ENCODE data around the gene VEZT.
"Not testable (repeated sequence)": the region's sequence is repeated elsewhere in the genome, so short reads cannot be mapped to it uniquely, and the experiment has no call there.

VEZT gene

DNA sequence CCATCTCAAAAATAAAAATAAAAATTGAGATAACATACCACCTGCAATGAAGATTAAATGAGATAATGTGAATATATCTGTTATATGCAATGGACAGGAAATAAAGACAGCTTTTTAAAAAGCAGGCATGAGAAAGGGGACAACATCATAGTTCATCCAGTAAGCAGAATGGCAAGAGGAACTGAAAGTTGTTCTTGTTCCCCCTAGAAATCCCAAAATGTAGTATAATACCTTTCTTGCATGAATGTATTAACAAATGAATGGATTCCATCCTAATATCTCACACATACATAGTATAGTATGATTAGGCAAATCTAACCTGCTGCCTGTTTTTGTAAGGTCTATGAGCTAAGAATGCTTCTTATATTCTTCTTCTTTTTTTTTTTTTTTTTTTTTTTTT lies 31.8 kb upstream of the VEZT start:
- H3K27me3 ChIP-seq (ENCODE audit: control insufficient read depth, insufficient read depth, low read length), result no peaks in the 10 kb centered on the region
- H3K4me3 ChIP-seq (ENCODE audit: low read length), result no peak overlapping the region
- no peak overlapping the region for H3K9ac ChIP-seq (ENCODE audit: low read depth, low read length)
- no peaks in the 10 kb centered on the region for H3K9me3 ChIP-seq (replicated peaks; ENCODE audit: low read length)
- H3K4me1 ChIP-seq (ENCODE audit: control insufficient read depth, insufficient read depth, low read length), result no peaks in the 10 kb centered on the region
- no peak overlapping the region for H3K4me2 ChIP-seq (ENCODE audit: low read length)
- H3K36me3 ChIP-seq (ENCODE audit: insufficient read depth, low read length), result no peaks in the 10 kb centered on the region

DNA sequence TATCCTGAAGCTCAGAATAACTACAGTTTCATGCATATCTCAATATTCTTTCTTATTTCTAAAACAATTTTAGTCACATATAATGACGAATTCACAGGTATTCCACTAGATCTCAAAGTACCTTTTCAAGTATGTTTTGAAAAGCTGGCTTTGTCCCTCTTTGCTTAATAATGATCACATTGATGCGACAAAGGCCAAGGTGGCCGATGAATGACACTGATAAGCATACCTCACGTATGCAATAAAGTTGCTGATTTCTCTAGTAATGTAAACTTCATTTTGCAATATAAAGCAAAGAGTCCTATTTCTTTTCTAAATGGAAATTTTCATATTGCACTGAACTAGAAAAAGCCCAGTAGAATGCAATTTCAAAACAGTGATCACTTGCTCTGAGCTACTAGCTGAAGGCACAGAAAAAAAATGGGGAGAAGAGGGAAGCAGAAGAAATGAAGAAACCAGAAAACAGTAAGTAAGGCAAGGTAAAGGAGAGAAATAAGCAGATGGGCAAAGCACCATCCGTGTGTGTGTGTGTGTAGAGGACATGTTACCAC lies 29.7 kb upstream of the VEZT start:
- H3K27me3 ChIP-seq (ENCODE audit: control insufficient read depth, insufficient read depth, low read length), result no peaks in the 10 kb centered on the region
- H3K4me2 ChIP-seq (ENCODE audit: low read length), result no peak overlapping the region
- H3K4me1 ChIP-seq (ENCODE audit: control insufficient read depth, insufficient read depth, low read length), result no peaks in the 10 kb centered on the region
- H3K4me3 ChIP-seq (ENCODE audit: low read length), result no peak overlapping the region
- no peaks in the 10 kb centered on the region for H3K36me3 ChIP-seq (ENCODE audit: insufficient read depth, low read length)
- H3K9me3 ChIP-seq (replicated peaks; ENCODE audit: low read length), result no peaks in the 10 kb centered on the region
- no peak overlapping the region for H3K9ac ChIP-seq (ENCODE audit: low read depth, low read length)

DNA sequence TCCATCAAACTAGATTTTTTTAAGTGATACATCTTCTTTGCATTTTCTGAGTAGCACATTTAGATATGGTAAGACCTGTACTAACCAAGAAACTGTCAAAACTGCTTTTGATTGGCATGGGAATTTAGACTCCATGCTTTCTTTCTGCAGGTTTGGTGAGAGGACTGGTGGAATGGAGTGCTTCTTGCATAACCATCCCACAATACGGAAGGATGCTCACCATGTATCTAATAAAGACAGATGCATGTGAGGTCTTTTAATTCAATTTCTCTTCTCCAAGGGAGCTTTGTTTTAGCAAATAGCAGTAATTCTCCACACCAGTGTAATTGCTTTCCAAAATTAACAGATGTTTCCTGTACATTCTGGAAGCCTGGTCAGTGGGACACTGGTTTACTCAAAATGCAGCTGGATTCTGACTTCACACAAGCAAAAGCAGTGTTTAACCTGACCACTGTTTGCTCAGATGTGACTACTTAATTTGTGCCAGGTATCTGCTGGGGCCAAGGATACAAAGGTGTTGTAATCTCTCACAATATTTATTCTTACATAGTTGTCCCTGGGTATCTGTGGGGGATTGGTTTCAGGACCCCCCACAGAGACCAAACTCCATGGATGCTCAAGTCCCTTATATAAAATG lies 26.4 kb upstream of the VEZT start:
- Histone ChIP-seq H3K4me2 (ENCODE audit: low read length) (no peak overlapping the region), H3K36me3 (ENCODE audit: insufficient read depth, low read length) (no peaks in the 10 kb centered on the region), H3K4me3 (ENCODE audit: low read length) (no peak overlapping the region), H3K4me1 (ENCODE audit: control insufficient read depth, insufficient read depth, low read length) (no peaks in the 10 kb centered on the region), H3K9me3 (replicated peaks; ENCODE audit: low read length) (no peaks in the 10 kb centered on the region), H3K27me3 (ENCODE audit: control insufficient read depth, insufficient read depth, low read length) (no peaks in the 10 kb centered on the region), H3K9ac (ENCODE audit: low read depth, low read length) (no peak overlapping the region)

DNA sequence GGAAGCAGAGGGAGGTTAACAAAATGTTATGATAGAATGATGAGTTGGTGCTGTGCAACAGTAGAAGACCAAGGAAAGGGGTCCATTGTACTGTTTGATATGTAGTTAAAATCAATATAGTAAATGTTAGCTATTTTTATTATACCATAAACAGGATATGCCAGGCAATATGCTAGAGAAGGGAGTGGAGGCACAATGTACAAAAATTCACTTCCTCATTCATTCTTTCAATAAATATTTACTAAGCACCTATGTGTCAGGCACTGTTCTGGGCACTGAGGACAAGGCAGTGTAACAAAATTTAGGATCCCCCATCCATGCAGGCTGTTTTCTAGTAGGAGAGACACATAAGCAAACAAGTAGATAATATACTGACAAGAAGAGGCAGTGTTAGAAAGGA lies 25.3 kb upstream of the VEZT start:
- H3K4me3 ChIP-seq (ENCODE audit: low read length), result no peak overlapping the region
- H3K9me3 ChIP-seq (replicated peaks; ENCODE audit: low read length), result no peaks in the 10 kb centered on the region
- H3K9ac ChIP-seq (ENCODE audit: low read depth, low read length), result no peak overlapping the region
- H3K4me2 ChIP-seq (ENCODE audit: low read length), result no peak overlapping the region
- H3K27me3 ChIP-seq (ENCODE audit: control insufficient read depth, insufficient read depth, low read length), result no peaks in the 10 kb centered on the region
- H3K4me1 ChIP-seq (ENCODE audit: control insufficient read depth, insufficient read depth, low read length), result no peaks in the 10 kb centered on the region
- H3K36me3 ChIP-seq (ENCODE audit: insufficient read depth, low read length), result no peaks in the 10 kb centered on the region

DNA sequence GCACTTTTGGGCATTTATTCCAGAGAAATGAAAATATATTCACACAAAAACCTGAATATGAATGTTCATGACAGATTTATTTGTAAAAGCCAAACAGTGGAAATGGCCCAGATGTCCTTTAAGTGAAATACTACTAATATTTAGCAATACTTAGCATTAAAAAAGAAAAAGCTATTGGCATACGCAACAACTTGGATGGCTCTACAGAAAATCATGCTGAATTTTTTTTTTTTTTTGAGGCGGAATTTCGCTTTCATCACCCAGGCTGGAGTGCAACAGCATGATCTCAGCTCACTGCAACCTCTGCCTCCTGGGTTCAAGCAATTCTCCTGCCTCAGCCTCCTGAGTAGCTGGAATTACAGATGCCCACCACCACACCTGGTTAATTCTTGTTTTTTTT lies 24.5 kb upstream of the VEZT start:
- Histone ChIP-seq H3K9me3 (replicated peaks; ENCODE audit: low read length) (no peaks in the 10 kb centered on the region), H3K36me3 (ENCODE audit: insufficient read depth, low read length) (no peaks in the 10 kb centered on the region), H3K9ac (ENCODE audit: low read depth, low read length) (no peak overlapping the region)

DNA sequence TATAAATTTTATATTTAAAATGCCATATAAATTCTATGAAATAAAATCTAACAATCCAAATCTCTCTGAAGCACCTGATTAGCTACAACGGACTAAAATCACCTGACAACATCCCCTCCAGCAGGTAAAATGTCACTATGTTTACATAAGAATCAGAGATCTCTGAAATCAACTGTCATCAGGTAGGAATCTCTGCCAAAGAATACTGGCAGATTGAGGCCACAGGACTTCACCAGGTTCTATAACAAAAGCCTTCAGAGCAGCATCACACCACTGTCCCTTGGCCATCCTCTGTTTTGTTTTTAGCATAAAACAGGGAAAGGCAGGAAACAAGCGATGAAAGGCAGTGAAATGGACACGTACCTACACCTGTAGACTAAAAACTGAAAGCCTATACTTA lies 22.5 kb upstream of the VEZT start:
- Histone ChIP-seq H3K9ac (ENCODE audit: low read depth, low read length) (no peak overlapping the region), H3K4me3 (ENCODE audit: low read length) (no peak overlapping the region), H3K27me3 (ENCODE audit: control insufficient read depth, insufficient read depth, low read length) (no peaks in the 10 kb centered on the region), H3K36me3 (ENCODE audit: insufficient read depth, low read length) (no peaks in the 10 kb centered on the region), H3K4me2 (ENCODE audit: low read length) (no peak overlapping the region), H3K4me1 (ENCODE audit: control insufficient read depth, insufficient read depth, low read length) (no peaks in the 10 kb centered on the region), H3K9me3 (replicated peaks; ENCODE audit: low read length) (no peaks in the 10 kb centered on the region)

More for the DNA sequence above, 24.5 kb upstream of the VEZT start:
- H3K4me3 ChIP-seq (ENCODE audit: low read length), result no peak overlapping the region
- no peaks in the 10 kb centered on the region for H3K27me3 ChIP-seq (ENCODE audit: control insufficient read depth, insufficient read depth, low read length)
- no peak overlapping the region for H3K4me2 ChIP-seq (ENCODE audit: low read length)
- H3K4me1 ChIP-seq (ENCODE audit: control insufficient read depth, insufficient read depth, low read length), result no peaks in the 10 kb centered on the region

DNA sequence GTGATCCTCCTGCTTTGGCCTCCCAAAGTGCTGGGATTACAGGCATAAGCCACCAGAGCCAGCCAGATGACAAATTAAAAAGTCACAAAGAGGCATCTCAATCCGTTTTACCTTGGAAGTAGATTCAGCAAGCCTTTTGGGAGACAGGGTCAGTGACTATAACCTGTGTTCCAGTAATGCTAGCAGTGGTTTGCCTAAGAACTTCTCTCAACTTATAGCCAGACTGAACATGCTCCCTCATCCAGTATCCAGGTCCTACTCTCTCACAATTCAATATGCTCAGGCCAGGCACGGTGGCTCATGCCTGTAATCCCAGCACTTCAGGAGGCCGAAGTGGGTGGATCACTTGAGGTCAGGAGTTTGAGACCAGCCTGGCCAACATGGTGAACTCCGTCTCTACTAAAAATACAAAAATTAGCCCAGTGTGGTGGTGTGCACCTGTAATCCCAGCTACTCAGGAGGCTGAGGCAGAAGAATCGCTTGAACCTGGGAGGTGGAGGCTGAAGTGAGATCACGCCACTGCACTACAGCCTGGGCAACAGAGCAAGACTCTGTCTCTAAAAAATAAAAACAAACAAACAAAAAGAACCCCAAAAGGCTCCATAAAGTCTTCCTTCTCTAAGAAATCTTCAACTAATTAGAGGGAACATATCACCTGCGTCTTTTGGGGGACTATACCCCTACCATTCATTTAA lies 20.6 kb upstream of the VEZT start:
- not testable (repeated sequence) for H3K9me3 ChIP-seq (replicated peaks; ENCODE audit: low read length); H3K27me3 ChIP-seq (ENCODE audit: control insufficient read depth, insufficient read depth, low read length); H3K36me3 ChIP-seq (ENCODE audit: insufficient read depth, low read length); H3K4me2 ChIP-seq (ENCODE audit: low read length); H3K9ac ChIP-seq (ENCODE audit: low read depth, low read length); H3K4me3 ChIP-seq (ENCODE audit: low read length)
- H3K4me1 ChIP-seq (ENCODE audit: control insufficient read depth, insufficient read depth, low read length), result peaks cover 17% of the 10 kb centered on the region

DNA sequence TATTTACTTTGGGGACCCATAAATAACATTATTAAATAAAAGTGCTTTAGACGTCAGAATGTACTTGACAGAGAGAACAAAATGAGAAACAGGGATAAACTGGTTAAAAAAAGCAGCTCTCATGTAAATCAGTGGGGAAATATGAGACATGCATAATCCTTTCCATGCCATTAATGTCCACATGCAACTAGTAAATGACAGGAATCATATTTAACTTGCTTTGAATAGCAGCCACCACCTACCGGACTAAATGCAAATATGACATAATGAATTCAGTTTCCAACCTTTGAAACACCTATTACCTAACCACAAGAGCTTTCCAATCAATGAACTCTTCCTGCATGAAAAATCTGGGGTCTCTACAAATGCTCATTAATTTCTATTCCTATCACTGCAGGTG lies 20.0 kb upstream of the VEZT start:
- H3K27me3 ChIP-seq (ENCODE audit: control insufficient read depth, insufficient read depth, low read length), result no peaks in the 10 kb centered on the region
- no peaks in the 10 kb centered on the region for H3K36me3 ChIP-seq (ENCODE audit: insufficient read depth, low read length)
- H3K9ac ChIP-seq (ENCODE audit: low read depth, low read length), result no peak overlapping the region
- H3K9me3 ChIP-seq (replicated peaks; ENCODE audit: low read length), result no peaks in the 10 kb centered on the region
- H3K4me3 ChIP-seq (ENCODE audit: low read length), result no peak overlapping the region
- no peak overlapping the region for H3K4me2 ChIP-seq (ENCODE audit: low read length)
- H3K4me1 ChIP-seq (ENCODE audit: control insufficient read depth, insufficient read depth, low read length), result peaks cover 18% of the 10 kb centered on the region

DNA sequence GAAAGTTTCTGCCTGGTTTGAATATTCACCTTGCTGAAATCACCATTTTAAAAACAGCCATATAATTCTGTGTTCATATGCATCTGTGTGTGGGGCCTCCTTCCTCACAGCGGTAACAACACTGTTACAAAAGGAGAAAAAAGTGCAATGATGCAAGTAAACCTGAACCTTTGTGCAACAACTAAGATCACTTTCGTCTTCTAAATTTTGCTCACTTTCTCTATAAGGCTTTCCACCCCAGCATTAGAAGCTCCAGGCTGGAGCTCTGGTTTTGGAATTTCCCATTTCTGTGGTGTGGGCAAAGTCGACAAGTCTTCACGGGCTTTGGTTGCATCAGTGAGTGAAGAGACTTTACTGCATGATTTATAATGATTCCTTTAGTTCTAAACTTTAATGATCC lies 18.7 kb upstream of the VEZT start:
- Histone ChIP-seq H3K4me1 (ENCODE audit: control insufficient read depth, insufficient read depth, low read length) (peaks cover 31% of the 10 kb centered on the region), H3K9ac (ENCODE audit: low read depth, low read length) (no peak overlapping the region)

DNA sequence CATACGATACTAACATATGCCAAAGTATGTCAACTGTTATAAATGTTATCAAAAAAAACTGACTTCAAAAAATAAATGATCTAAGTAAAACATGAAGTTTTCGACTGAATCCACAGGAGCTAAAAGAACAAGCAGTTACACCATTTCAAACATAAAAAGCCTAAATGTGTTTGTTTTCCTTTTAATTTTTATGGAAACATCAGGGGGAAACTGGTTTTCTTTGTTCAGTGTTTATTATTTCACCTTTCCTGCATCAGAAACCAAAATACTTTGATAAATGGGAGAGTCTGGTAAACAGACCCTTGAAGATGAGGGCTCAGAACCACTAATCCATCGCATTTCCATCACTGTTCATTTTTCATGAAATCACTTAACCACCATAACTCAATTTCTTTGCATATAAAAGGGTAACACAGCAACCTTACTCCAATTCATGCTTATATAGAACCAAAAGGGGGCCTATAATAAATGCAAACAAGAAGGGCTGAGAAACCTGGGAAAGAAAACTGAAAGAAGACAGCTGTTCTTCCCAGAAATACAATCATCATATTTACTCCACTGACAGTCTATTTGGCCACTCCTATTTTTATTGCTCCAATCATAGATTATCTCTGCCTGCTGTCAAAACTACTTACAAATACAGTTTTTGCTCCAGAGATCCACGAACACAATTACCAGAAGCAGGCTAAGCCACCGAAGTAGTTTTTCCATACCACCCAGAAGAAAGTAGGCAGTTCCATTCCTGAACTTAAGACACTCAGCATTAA lies 17.3 kb upstream of the VEZT start:
- Histone ChIP-seq H3K4me1 (ENCODE audit: control insufficient read depth, insufficient read depth, low read length) (peaks cover 44% of the 10 kb centered on the region), H3K4me2 (ENCODE audit: low read length) (no peak overlapping the region), H3K9me3 (replicated peaks; ENCODE audit: low read length) (no peaks in the 10 kb centered on the region), H3K27me3 (ENCODE audit: control insufficient read depth, insufficient read depth, low read length) (no peaks in the 10 kb centered on the region), H3K36me3 (ENCODE audit: insufficient read depth, low read length) (no peaks in the 10 kb centered on the region), H3K9ac (ENCODE audit: low read depth, low read length) (no peak overlapping the region), H3K4me3 (ENCODE audit: low read length) (no peak overlapping the region)

More for the DNA sequence above, 18.7 kb upstream of the VEZT start:
- Histone ChIP-seq H3K27me3 (ENCODE audit: control insufficient read depth, insufficient read depth, low read length) (no peaks in the 10 kb centered on the region), H3K4me2 (ENCODE audit: low read length) (no peak overlapping the region), H3K9me3 (replicated peaks; ENCODE audit: low read length) (no peaks in the 10 kb centered on the region), H3K36me3 (ENCODE audit: insufficient read depth, low read length) (no peaks in the 10 kb centered on the region), H3K4me3 (ENCODE audit: low read length) (no peak overlapping the region)

DNA sequence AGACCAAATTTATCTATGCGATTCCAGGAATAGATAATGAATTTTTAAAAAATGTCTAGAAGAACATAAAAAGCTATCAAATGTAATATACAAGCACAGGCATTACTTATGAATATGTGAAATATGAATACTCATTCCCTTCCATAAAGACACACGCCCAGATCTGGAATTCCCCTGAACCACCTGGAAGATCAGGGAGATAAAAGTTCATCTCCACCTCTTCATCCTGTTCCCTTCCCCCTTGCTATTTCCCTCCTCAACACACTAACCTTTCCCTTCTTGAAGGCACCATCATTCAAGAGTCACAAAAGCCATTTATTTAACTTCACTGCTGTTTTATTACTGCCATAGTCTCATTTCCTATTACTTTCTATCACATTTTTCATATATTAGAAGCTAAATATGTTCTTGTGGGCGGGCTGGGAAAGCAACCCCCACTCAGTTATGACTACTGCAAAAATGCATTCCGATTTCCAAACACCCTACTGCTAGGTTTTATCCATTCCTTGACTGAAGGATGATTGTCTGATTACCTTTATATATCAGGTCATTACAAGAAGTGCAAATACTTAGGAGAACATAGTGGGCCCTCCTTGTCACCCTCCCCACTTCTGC lies 16.4 kb upstream of the VEZT start:
- Histone ChIP-seq H3K4me2 (ENCODE audit: low read length) (peak overlapping the region; percentile 44), H3K9me3 (replicated peaks; ENCODE audit: low read length) (no peaks in the 10 kb centered on the region), H3K9ac (ENCODE audit: low read depth, low read length) (no peak overlapping the region), H3K4me1 (ENCODE audit: control insufficient read depth, insufficient read depth, low read length) (peaks cover 52% of the 10 kb centered on the region), H3K4me3 (ENCODE audit: low read length) (no peak overlapping the region), H3K27me3 (ENCODE audit: control insufficient read depth, insufficient read depth, low read length) (no peaks in the 10 kb centered on the region), H3K36me3 (ENCODE audit: insufficient read depth, low read length) (no peaks in the 10 kb centered on the region)
